GM12891 (cell line): ENCODE data around the gene KRT80.

Experiments used
- DNase-seq: peaks from one replicate; pipeline ENCODE4 v3.0.0; 2011; ENCODE audit warnings: low spot score; ENCODE audit not compliant: insufficient read length
- FAIRE-seq: peaks from 2 replicates; lab custom pipeline; 2011; peaks lifted over from hg19 to GRCh38; lab: Jason Lieb, UNC
- PAX5 ChIP-seq: IDR thresholded peaks from 2 replicates; pipeline ENCODE4 v1.6.1; 2011; ENCODE audit warnings: low read length, moderate library complexity, mild to moderate bottlenecking; ENCODE audit not compliant: insufficient read depth, severe bottlenecking
- POLR2A ChIP-seq: IDR thresholded peaks from 2 replicates; pipeline ENCODE4 v1.6.1; 2011; ENCODE audit warnings: low read depth, low read length, control low read depth
- POLR2AphosphoS5 ChIP-seq: IDR thresholded peaks from 2 replicates; pipeline ENCODE4 v1.6.1; 2011; ENCODE audit warnings: low read depth, low read length, control low read depth
- POU2F2 ChIP-seq: IDR thresholded peaks from 2 replicates; pipeline ENCODE4 v1.6.1; 2011; ENCODE audit warnings: low read depth, mild to moderate bottlenecking, control low read depth, low read length, moderate library complexity
- SPI1 ChIP-seq: IDR thresholded peaks from 2 replicates; pipeline ENCODE4 v1.6.1; 2011; ENCODE audit warnings: low read depth, low read length, control low read depth
- TAF1 ChIP-seq: IDR thresholded peaks from 2 replicates; pipeline ENCODE4 v1.6.1; 2011; ENCODE audit warnings: low read depth, low read length, control low read depth

KRT80 gene

GRCh38 chr12:52235001-52235764 lies 43.4 kb upstream of the KRT80 start:
- FAIRE-seq (no peak), DNase-seq (peak; percentile 7)
- TF ChIP-seq POLR2A (no peak), POLR2AphosphoS5 (no peak), POU2F2 (no peak), TAF1 (no peak)

DNA sequence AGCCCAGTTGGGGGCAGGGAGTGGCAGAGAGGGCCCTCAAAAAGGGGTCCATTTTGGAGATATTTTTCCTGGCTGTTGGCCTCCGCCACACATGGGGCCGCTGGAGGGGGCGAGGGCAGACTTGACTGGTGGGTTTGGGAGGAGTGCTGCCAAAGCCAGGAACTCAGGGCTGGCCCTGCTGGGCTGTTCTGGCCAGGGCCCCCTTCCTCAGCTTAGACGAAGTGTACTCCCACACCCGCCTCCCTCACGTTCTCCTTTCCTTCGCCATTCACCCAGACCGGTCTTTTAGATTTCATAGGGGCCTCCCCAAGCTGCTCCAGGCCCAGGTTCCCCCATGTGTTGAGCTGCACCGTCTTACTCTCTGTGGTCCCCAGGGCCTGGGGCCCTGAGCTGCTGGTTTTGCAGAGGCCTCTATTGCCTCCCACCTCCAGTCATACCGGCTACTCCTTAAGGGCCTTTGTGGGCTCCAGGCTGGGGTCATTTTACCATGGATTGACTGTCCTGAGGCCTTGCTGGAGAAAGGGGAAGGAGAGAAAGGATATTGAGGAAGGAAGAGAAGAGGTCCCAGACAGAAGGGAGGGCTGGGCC lies 42.5 kb upstream of the KRT80 start:
- FAIRE-seq: no peak
- TF ChIP-seq POLR2A: no peak
- no peak for TF ChIP-seq POU2F2
- TF ChIP-seq PAX5: no peak
- no peak for TF ChIP-seq TAF1
- TF ChIP-seq POLR2AphosphoS5: no peak
- TF ChIP-seq SPI1: no peak
- DNase-seq: peak; percentile 7

- no peak for FAIRE-seq
- no peak for DNase-seq
- TF ChIP-seq PAX5 (no peak), POLR2AphosphoS5 (no peak), SPI1 (no peak), POU2F2 (no peak), POLR2A (no peak), TAF1 (no peak)
Observed at GRCh38 chr12:52233462-52234207, 41.8 kb upstream of the KRT80 start.

DNA sequence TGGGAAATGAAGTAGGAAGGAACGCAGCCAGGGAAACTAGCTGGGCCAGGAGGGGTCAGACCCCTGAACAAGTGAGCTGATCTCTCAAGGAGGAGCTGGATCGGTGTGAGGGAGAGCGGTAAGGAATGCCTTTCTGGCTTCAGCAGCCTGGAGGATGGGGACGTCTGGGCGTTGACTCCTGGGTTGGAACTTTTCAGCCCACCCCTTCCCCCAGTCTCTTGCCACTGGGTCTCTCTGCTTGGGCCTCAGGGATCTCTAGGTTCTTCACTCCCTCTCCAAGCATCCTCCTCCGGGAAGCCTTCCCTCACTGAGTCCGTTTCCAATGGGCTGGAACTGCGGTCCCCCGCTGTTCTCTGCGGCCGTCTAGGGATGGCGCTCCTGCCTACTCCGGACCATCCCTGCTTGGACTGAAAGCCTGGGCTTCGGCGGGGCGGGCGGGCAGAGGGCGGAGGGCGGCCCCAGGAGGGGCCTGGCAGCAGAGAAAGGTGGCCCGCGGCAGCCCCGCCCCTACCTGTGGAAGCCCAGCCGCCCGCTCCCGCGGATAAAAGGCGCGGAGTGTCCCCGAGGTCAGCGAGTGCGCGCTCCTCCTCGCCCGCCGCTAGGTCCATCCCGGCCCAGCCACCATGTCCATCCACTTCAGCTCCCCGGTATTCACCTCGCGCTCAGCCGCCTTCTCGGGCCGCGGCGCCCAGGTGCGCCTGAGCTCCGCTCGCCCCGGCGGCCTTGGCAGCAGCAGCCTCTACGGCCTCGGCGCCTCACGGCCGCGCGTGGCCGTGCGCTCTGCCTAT lies 41.1 kb upstream of the KRT80 start, which contains the start of gene KRT7:
TSS of gene KRT7 (plus strand) at position 570 of the 788 bp plus-strand sequence. CDS start at position 624, 54 bp downstream.
- TF ChIP-seq TAF1 (no peak), POU2F2 (no peak)
- FAIRE-seq (no peak), DNase-seq (no peak)

DNA sequence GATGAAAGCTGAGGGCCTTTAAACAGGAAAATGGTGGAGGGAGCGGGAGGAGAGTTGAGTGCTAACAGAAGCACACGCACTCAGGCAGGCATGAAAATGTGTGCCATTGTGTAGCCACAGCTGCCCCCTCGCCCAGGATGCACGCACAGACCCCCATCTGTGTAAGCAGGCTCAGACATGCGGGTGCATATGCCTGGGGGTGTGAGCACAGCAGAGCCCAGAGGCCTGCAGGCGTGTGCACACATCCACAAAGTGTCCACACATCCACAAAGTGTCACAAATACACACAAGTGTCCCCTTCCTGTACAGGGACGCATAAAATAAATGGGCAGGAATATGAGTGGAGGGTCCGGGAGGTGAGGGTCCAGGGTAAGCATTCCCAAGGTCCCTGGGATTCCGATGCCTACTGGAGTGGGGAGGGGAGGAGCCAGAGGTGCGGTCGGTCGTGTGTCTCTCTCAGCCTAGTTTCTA lies 40.4 kb upstream of the KRT80 start:
- DNase-seq (no peak), FAIRE-seq (no peak)
- TF ChIP-seq SPI1: no peak
- no peak for TF ChIP-seq PAX5
- no peak for TF ChIP-seq POU2F2
- no peak for TF ChIP-seq POLR2AphosphoS5
- TF ChIP-seq POLR2A: no peak
- TF ChIP-seq TAF1: no peak

- TF ChIP-seq SPI1 (no peak), POLR2A (no peak), POLR2AphosphoS5 (no peak), TAF1 (no peak), PAX5 (no peak), POU2F2 (no peak)
- FAIRE-seq: no peak
Observed at GRCh38 chr12:52231305-52232202, 39.7 kb upstream of the KRT80 start.

DNA sequence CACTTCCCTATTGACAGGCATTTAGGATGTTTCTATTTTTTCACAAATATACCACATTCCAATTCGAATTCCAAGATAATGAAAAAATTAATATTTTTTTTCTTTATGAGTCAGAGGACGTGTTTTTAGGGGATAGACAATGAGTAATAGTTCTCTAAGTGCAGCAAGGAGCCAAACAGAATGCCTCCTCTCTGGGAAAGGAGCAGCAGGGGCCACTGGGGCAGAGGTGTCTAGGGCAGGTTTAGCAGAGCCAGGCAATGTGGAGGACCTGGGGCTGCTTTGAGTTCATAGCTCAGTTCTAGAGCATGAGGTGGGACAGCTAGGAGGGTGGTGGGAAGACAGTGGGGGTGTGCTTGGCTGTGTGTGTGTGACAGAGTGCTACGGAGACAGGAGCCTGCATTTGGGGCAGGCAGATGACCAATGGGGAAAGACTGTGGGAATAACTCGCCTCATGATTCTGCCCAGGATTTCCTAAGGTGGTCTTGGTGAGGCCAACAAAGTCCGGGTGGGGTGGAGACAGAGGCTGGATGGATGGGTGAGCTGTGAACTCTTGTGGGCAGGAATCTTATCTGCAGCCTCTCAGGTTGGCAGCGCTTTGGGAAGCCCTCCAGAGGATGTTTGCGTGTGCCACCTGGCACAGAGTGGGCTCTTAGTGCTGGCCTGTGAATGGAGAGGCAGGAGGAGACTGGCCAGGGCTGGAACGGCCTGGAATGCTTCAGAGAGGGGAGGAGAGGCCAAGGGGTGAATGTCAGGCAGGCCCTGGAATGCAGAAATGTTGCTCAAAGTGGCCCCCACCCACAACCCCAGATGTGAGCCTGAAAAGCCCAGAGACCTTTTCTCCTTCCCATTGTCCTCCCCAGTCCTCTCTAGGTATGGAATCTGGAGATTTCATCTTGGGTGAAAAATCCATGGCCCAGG lies 38.8 kb upstream of the KRT80 start:
- DNase-seq (no peak), FAIRE-seq (no peak)
- no peak for TF ChIP-seq POLR2A
- no peak for TF ChIP-seq POU2F2
- no peak for TF ChIP-seq TAF1
- no peak for TF ChIP-seq SPI1
- no peak for TF ChIP-seq POLR2AphosphoS5
- TF ChIP-seq PAX5: no peak

More at GRCh38 chr12:52231305-52232202, 39.7 kb upstream of the KRT80 start:
- no peak for DNase-seq
